GM18526 (cell line): Measurements from ENCODE around the gene CHST11.

Experiments used
- POLR2A ChIP-seq: IDR thresholded peaks from 3 replicates; pipeline ENCODE4 v1.6.1; 2011; ENCODE audit not compliant: insufficient read length; ENCODE audit errors: extremely low read depth

CHST11 gene

DNA sequence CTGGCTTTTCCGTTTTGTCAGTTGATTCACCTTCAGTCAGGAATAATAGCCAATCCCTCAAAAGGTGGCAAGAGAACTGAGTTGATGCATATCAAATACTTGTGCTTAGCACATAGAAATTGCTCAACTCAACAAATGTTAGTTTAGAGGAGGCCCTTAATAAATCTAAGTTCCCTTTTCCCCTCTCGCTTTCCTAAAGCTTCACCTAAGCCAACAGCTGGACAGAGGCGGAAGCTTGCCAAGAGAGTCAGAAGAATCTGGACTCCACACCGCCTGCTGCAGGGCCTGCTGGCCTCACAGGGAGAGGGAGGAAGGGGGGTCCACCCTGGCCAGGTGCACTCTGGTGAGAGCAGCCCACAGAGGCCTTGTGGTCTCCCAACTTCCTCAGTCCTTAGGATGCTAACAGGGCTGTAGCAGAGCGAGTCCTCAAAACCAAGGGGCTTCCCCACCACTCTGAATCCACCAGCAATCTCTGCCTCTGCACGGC lies 213.1 kb downstream of the CHST11 start:
- TF ChIP-seq POLR2A, result no peak

DNA sequence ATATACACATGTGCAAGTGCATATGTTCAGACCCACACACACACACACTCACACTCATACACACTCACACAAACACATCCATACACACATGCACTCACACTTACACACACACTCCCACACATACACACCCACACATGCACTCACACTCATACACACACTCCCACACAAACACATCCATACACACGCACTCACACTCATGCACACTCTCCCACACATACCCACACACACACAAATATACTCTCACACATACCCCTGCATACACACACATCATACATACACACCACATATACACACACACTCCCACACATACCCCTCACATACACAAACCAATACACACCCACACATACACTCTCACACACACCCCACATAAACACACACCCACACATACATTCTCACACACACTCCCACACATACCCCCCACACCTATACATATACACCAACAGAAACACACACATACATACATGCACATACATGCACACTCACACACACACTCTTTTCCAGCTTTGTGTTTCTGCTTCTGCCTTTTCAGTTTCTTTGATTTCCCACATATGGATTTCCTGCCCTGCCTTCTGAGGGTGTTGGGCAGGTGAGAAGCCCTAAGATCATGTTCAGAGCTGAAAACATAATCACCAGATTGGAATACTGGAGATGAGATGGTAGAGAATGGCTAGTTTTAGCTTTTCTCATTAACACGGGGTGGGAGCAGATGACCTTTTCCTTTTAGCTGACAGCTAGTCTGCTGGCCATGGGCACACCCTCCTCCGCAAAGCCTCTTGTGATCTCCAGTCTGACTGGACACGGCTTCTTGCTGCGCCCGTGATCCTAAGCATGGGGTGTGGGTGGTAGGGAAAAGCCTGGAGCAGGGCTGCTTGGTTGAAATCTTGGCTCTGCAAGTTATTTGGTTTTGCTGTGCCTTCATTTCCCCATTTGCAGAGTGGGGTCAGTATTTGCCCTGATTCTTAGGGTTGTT lies 214.0 kb downstream of the CHST11 start:
- TF ChIP-seq POLR2A, result no peak

DNA sequence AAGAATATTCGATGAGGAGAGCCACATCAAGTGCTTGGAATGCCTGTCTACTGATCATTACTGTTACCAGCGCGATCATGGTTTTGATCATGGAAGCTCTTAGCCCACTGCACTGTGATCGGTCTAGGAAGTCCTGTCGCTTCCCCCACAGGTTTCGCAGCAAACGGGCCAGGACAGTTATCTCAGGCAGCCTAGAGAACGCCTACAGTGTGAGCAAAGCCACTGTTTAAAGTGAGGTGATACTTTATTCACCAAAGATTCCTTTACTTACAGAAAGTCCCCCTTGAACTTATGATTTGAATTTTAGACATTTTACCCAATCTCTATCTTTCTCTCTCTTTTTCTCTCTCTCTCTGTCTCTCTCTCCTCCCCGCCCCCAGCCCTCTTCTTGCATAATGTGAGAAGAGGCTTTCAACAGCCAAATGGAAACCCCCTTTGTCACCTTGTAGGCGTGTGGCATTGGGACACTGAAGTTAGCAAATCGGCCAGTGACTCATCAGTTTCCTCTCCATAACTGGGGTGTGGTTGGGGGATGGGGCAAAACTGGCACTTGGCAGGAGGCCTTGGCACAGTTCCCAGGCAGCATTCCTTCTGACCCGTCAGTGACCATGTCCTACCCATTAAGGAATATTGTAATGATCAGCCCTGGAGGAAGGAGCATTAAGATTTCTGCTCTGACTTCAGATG lies 214.8 kb downstream of the CHST11 start:
- no peak for TF ChIP-seq POLR2A

GRCh38 chr12:104672096-104672445 lies 215.3 kb downstream of the CHST11 start:
- no peak for TF ChIP-seq POLR2A

DNA sequence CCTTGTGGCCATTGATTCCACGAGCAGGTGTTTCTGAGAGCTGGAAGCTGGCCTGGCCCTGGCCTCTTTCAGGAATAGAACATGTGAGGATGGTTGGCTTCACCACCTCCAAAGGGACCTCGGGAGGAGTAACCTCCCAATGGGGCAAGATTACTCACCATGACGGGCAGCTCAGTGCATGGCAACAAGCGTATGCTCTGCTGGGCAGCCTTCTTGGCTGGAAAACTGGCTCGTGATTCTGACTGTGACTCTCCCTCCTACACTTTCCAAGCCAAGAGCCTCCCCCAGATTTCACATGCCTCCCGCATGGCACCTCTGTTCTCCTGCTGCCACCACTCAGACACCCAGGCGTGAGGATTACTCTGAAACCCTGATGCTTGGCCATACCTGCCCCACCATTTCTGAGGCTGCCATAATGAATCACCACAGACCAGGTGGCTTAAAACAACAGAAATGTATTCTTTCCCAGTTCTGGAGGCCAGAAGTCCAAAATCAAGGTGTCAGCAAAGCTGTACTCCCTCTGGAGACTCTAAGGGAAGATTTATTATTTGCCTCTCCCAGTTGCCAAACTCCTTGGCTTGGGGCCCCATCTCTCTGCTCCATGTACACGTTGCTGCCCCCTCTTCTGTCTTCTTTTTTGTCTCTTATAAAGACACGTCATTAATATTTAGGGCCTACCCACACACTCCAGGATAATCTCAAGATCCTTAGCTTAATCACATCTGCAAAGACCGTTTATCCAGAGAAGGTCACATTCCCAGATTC lies 215.9 kb downstream of the CHST11 start:
- TF ChIP-seq POLR2A, result no peak

DNA sequence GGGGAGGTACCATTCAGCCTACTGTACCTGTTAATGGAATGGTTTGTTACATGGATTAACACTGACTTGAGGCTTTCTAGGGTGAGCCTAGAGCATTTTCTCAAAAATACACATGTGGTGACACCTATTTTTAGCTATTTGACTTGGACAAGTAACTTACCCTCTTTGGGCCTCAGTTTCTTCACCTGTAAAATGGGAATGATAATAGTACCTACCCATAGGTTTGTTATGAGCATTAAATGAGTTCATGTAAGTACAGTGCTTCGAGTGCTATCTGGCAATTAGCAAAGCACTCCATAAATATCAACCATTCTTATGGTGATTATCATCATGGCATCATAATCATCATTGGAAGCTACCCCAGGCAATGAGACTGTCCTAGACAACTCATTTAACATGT lies 216.5 kb downstream of the CHST11 start:
- no peak for TF ChIP-seq POLR2A

DNA sequence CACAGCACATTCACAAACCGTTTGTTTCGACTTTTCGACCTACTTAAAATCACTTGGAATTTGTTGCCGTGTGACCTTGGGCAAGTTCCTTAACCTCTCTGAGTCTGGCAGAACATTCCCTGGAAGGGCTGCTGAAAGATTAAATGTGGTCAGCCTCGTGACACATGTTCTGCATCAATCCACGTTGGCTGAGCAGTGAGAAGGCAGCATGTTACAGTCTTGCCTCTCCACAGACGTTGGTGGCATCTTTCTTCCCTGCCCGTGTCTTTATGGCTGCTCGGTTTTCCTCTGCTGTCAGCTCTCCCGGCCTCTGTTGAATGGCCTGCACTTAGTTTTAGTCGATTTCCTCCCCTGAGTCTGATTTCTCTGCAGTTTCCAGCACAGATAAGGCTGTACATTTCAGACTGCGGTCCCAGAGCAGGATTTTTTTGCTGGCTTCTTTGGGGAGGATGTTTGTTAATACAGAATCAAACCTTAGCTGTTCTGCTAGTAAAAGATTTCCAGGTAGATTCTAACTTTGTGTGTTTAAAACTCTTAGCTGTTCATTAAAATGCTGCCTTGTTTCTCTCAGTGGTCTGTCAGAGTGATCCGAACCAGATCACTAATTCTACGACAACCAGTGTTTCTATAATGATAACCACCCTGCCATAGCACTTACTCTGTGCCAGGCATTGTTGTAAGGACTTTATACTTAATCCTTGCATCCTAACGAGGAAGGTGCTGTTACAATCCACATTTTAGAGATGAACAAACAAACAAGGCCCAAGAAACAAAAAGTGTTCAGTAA lies 217.1 kb downstream of the CHST11 start:
- TF ChIP-seq POLR2A, result no peak

DNA sequence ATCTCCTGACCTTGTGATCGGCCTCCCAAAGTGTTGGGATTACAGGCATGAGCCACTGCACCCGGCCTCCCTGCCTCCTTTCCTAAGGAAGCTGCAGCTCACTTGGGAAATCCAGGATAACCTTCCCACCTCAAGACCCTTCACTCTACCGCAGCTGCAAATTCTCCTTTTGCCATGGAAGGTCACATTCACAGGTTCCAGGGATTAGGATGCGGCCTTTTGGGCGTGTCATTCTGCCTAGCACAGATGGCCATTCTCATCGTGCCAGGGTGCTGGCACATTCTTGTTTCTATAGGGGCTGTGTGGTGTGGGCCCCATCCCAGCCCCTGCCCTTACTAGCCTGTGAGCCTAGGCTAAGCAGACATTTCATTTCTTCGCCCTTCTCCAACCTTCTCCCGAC lies 219.9 kb downstream of the CHST11 start:
- no peak for TF ChIP-seq POLR2A

GRCh38 chr12:104677441-104678089 lies 220.8 kb downstream of the CHST11 start:
- no peak for TF ChIP-seq POLR2A

DNA sequence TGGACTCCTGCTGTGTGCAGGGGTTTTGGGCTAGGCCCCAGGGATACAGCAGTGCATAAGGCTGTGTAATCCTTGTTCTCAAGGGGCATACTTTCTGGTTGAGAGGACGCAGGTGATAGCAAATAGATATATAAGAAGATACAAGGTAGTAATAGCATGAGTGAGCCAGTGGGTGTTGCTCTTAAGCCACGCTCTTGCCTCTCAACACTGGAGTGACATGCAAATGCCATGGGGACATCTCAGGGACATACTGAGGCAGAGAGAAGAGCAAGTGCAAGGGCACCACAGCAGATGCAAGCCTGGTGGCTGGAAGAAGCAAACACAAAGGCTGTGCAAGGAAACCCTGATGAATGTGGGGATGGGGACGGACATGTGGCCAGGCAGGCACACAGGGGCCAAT lies 223.3 kb downstream of the CHST11 start:
- no peak for TF ChIP-seq POLR2A

- no peak for TF ChIP-seq POLR2A
Observed at GRCh38 chr12:104680491-104680890, 223.7 kb downstream of the CHST11 start.

DNA sequence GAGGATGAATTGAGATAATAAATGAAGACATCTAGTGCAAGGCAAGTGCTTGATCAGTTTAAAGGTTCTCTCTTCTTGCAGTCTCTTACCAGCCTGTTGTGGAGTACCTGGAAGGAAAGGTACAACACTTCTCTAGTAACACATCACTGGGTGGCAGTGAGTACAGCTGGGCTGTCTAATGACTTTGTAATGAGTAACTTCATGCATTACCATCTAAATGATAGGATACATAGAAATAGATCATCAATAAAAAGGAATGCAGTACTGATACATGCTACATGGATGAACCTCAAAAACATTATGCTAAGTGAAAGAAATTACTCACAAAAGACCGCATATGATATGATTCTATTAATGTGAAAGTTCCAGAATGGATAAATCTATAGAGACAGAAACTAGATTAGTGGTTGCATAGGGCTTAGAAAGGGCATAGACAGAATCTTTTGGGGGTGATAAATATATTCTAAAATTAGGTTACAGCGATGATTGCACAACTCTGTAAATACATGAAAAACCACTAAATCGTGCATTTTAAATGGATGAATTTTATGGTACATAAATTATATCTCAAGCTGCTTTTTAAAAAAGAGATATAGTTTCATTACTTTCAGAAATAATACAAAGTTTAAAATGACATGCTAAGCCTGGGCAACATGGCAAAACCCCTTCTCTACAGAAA lies 224.4 kb downstream of the CHST11 start:
- TF ChIP-seq POLR2A, result no peak

DNA sequence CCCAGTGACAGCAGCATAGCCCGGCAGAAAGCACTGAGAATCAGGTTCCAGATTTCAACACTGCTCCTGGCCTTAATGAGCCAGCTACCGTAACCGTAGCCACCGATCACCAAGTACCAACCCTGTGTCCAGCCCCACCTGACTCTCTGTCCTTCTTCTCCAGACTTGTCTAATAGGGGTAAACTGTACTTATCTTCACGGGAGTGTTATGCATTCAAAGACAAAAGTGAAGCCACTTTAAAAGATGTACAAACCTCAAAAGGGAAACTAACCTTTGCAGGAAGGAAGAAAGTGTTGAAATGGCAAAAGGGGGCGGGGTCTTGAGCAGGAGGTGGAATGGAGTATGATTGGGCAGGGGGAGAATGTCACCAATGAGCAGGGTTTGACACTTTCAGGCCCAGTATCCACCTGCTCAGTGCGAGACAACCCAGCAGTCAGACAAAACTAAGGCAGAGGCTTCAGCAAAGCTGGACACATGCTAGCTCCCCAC lies 226.1 kb downstream of the CHST11 start:
- peak; percentile 51 for TF ChIP-seq POLR2A
